H9 (cell line): Measurements from ENCODE around the gene NBEAL2. TPM values are rescaled to one million over a fixed set of nuclear protein-coding genes. Genes with fewer than 3 reads are reported as not detected.

Source experiments
- DNase-seq: peaks from one replicate; pipeline ENCODE4 v3.0.0-alpha.2; 2017
- H2AFZ ChIP-seq: one replicate; pipeline ENCODE4 v1.6.1; 2013; ENCODE audit warnings: mild to moderate bottlenecking, low read length, control low read depth, moderate library complexity
- H2AK5ac ChIP-seq: 2 replicates; pipeline ENCODE4 v1.6.1; 2013; ENCODE audit warnings: low read length, control low read depth, mixed read lengths; ENCODE audit not compliant: insufficient read length
- H2BK120ac ChIP-seq: one replicate; pipeline ENCODE4 v1.6.1; 2013; ENCODE audit warnings: low read depth, mild to moderate bottlenecking, low read length, control low read depth, inconsistent platforms; ENCODE audit not compliant: poor library complexity, severe bottlenecking
- H2BK12ac ChIP-seq: 2 replicates; pipeline ENCODE4 v1.6.1; 2013; ENCODE audit warnings: low read length, control low read depth, mixed read lengths, low read depth; ENCODE audit not compliant: insufficient read length
- H2BK15ac ChIP-seq: 2 replicates; pipeline ENCODE4 v1.6.1; 2013; ENCODE audit warnings: low read depth, low read length, control low read depth
- H2BK20ac ChIP-seq: one replicate; pipeline ENCODE4 v1.6.1; 2013; ENCODE audit warnings: low read depth, mild to moderate bottlenecking, low read length, control low read depth, inconsistent platforms; ENCODE audit not compliant: poor library complexity, severe bottlenecking
- H2BK5ac ChIP-seq: 2 replicates; pipeline ENCODE4 v1.6.1; 2013; ENCODE audit warnings: low read length, control low read depth, mixed read lengths; ENCODE audit not compliant: insufficient read length
- H3K14ac ChIP-seq: 2 replicates; pipeline ENCODE4 v1.6.1; 2013; ENCODE audit warnings: low read length, control low read depth; ENCODE audit not compliant: insufficient read depth
- H3K18ac ChIP-seq: 2 replicates; pipeline ENCODE4 v1.6.1; 2013; ENCODE audit warnings: low read depth, mild to moderate bottlenecking, mixed read lengths, low read length, control low read depth; ENCODE audit not compliant: insufficient read length
- H3K23ac ChIP-seq: 2 replicates; pipeline ENCODE4 v1.6.1; 2013; ENCODE audit warnings: low read length, control low read depth, mixed read lengths, low read depth; ENCODE audit not compliant: insufficient read length
- H3K23me2 ChIP-seq: 2 replicates; pipeline ENCODE4 v1.6.1; 2013; ENCODE audit warnings: low read depth, mild to moderate bottlenecking, mixed read lengths, low read length, control low read depth; ENCODE audit not compliant: insufficient read length, poor library complexity, severe bottlenecking
- H3K27ac ChIP-seq: 2 replicates; pipeline ENCODE4 v1.5.1; 2013; ENCODE audit warnings: low read length, control low read depth, mixed read lengths, low read depth; ENCODE audit not compliant: insufficient read length
- H3K27me3 ChIP-seq: 2 replicates; pipeline ENCODE4 v1.6.1; 2013; ENCODE audit warnings: low read length, control low read depth, inconsistent platforms; ENCODE audit not compliant: insufficient read depth
- H3K4ac ChIP-seq: 2 replicates; pipeline ENCODE4 v1.6.1; 2013; ENCODE audit warnings: low read depth, mild to moderate bottlenecking, control low read depth, inconsistent platforms, low read length, moderate library complexity
- H3K4me1 ChIP-seq: 2 replicates; pipeline ENCODE4 v1.6.1; 2013; ENCODE audit warnings: low read length, control low read depth, inconsistent platforms; ENCODE audit not compliant: insufficient read depth
- H3K4me2 ChIP-seq: 2 replicates; pipeline ENCODE4 v1.6.1; 2013; ENCODE audit warnings: low read length, control low read depth, mixed read lengths; ENCODE audit not compliant: insufficient read length, insufficient read depth
- H3K56ac ChIP-seq: 2 replicates; pipeline ENCODE4 v1.6.1; 2013; ENCODE audit warnings: low read depth, mild to moderate bottlenecking, mixed read lengths, low read length, control low read depth; ENCODE audit not compliant: insufficient read length
- H3K79me1 ChIP-seq: 2 replicates; pipeline ENCODE4 v1.6.1; 2013; ENCODE audit warnings: low read depth, mild to moderate bottlenecking, moderate library complexity, low read length, control low read depth, inconsistent platforms; ENCODE audit not compliant: insufficient read depth, poor library complexity, severe bottlenecking
- H3K79me2 ChIP-seq: 2 replicates; pipeline ENCODE4 v1.6.1; 2013; ENCODE audit warnings: low read length, control low read depth, inconsistent platforms; ENCODE audit not compliant: insufficient read depth
- H3K9ac ChIP-seq: 2 replicates; pipeline ENCODE4 v1.6.1; 2013; ENCODE audit warnings: low read length, control low read depth, mixed read lengths; ENCODE audit not compliant: insufficient read length; ENCODE audit errors: extremely low read depth
- H3K9me3 ChIP-seq: one replicate; pipeline ENCODE4 v1.6.1; 2013; ENCODE audit warnings: low read depth, low read length, inconsistent platforms; ENCODE audit not compliant: control insufficient read depth
- H3T11ph ChIP-seq: one replicate; pipeline ENCODE4 v1.6.1; 2013; ENCODE audit warnings: mild to moderate bottlenecking, low read length, control low read depth, inconsistent platforms
- H4K20me1 ChIP-seq: one replicate; pipeline ENCODE4 v1.6.1; 2013; ENCODE audit not compliant: control insufficient read depth, insufficient read length, insufficient read depth
- H4K5ac ChIP-seq: 2 replicates; pipeline ENCODE4 v1.6.1; 2013; ENCODE audit warnings: low read depth, mild to moderate bottlenecking, mixed read lengths, low read length, control low read depth; ENCODE audit not compliant: insufficient read length
- H4K8ac ChIP-seq: replicated peaks from 2 replicates; pipeline ENCODE4 v1.6.1; 2013; ENCODE audit warnings: low read length, control low read depth, mixed read lengths, low read depth; ENCODE audit not compliant: insufficient read length
- H4K91ac ChIP-seq: 2 replicates; pipeline ENCODE4 v1.6.1; 2013; ENCODE audit warnings: low read depth, mild to moderate bottlenecking, moderate library complexity, mixed read lengths, low read length, control low read depth; ENCODE audit not compliant: insufficient read length
- H3K27ac Mint-ChIP-seq, 3 experiments: 2 replicates in 2 of 3; 3 replicates in 1 of 3; pipeline ENCODE4 v1.8.0; 2020 to 2021; ENCODE audit warnings: mixed read lengths in 3 of 3, mild to moderate bottlenecking in 1 of 3, moderate library complexity in 1 of 3
- H3K27me3 Mint-ChIP-seq: 2 replicates; pipeline ENCODE4 v1.8.0; 2021; ENCODE audit warnings: low read depth, mild to moderate bottlenecking, moderate library complexity, mixed read lengths
- H3K36me3 Mint-ChIP-seq, 3 experiments: 2 replicates in 2 of 3; 3 replicates in 1 of 3; pipeline ENCODE4 v1.8.0; 2020 to 2021; ENCODE audit warnings: low read depth in 3 of 3, mixed read lengths in 3 of 3; ENCODE audit not compliant: insufficient read depth in 1 of 3
- H3K4me1 Mint-ChIP-seq, 2 experiments: 2 replicates each; pipeline ENCODE4 v1.8.0; 2020; ENCODE audit warnings: mixed read lengths in 2 of 2
- H3K4me3 Mint-ChIP-seq, 2 experiments: 2 replicates in 1 of 2; 3 replicates in 1 of 2; pipeline ENCODE4 v1.8.0; 2020 to 2021; ENCODE audit warnings: mild to moderate bottlenecking in 2 of 2, mixed read lengths in 2 of 2, moderate library complexity in 1 of 2
- H3K9me3 Mint-ChIP-seq, 2 experiments: 2 replicates in 1 of 2; 3 replicates in 1 of 2; pipeline ENCODE4 v1.8.0; 2020; ENCODE audit warnings: mild to moderate bottlenecking in 2 of 2, mixed read lengths in 2 of 2, moderate library complexity in 1 of 2
- CTCF ChIP-seq: fragments of 200-600 bp; sonication (generic); conservative IDR thresholded peaks from 3 replicates; pipeline ENCODE4 v1.8.0; 2021; ENCODE audit warnings: antibody characterized with exemption, mild to moderate bottlenecking
- WGBS: extraction: QIAGEN DNeasy Blood & Tissue Kit; methylation state at CpG from one replicate; pipeline ENCODE4 v1.1.7; 2013; ENCODE audit warnings: missing lambda C conversion rate, low lambda C conversion rate, mixed read lengths; ENCODE audit not compliant: insufficient read length; ENCODE audit errors: extremely low coverage; 5-methylcytosine and 5-hydroxymethylcytosine counted together
- total RNA-seq: library from RNA; stranded (reverse); gene quantifications from 2 replicates; pipeline ENCODE4 v1.2.1, GENCODE V29; 2021

Gene NBEAL2
- total RNA-seq, 1 experiment from 2014 or later = 52.1 TPM

GRCh38 chr3:46946416-46946815 lies 33.0 kb upstream of the NBEAL2 start:
- H3K4me3 Mint-ChIP-seq = no peak overlapping the region; a peak in 1 of 5 replicates
- H3K36me3 Mint-ChIP-seq = peaks cover 6 to 23% (median 17%) of the 10 kb centered on the region in 3 experiments
- H2BK120ac ChIP-seq = no peak overlapping the region
- H2BK20ac ChIP-seq = no peak overlapping the region
- H3K23me2 ChIP-seq = no peaks in the 10 kb centered on the region
- H2AK5ac ChIP-seq = no peak overlapping the region
- no peak for TF ChIP-seq CTCF
- H2BK12ac ChIP-seq = no peak overlapping the region
- H3K18ac ChIP-seq = no peak overlapping the region
- H3K4me1 Mint-ChIP-seq = peaks cover 50 to 65% of the 10 kb centered on the region in 2 experiments
- no peak overlapping the region for H4K5ac ChIP-seq
- no CpG with 5 or more reads among the region's 6 CpGs for WGBS
- H2AFZ ChIP-seq = no peak overlapping the region
- H3K79me2 ChIP-seq = peaks cover 25% of the 10 kb centered on the region; the same call in 1 of the 2 replicates
- H3K4ac ChIP-seq = no peak overlapping the region
- H4K91ac ChIP-seq = no peak overlapping the region
- H2BK5ac ChIP-seq = no peak overlapping the region
- H3K23ac ChIP-seq = no peak overlapping the region
- no peak overlapping the region for H3K4me2 ChIP-seq
- H3K9me3 ChIP-seq = no peaks in the 10 kb centered on the region
- peaks cover 2% of the 10 kb centered on the region for H4K20me1 ChIP-seq
- no peak overlapping the region for H3T11ph ChIP-seq
- no peak overlapping the region for H3K56ac ChIP-seq
- no peak overlapping the region for H4K8ac ChIP-seq
- peaks cover 5% of the 10 kb centered on the region; the same call in 1 of the 2 replicates for H3K4me1 ChIP-seq
- no peak overlapping the region for H3K27ac Mint-ChIP-seq
- H3K9me3 Mint-ChIP-seq = no peaks in the 10 kb centered on the region; a peak in 1 of 5 replicates
- H3K79me1 ChIP-seq = peaks cover 13% of the 10 kb centered on the region
- no peak for DNase-seq
- H2BK15ac ChIP-seq = no peak overlapping the region
- no peaks in the 10 kb centered on the region for H3K27me3 ChIP-seq
- no peak overlapping the region for H3K9ac ChIP-seq
- H3K27ac ChIP-seq = no peak overlapping the region
- H3K14ac ChIP-seq = no peak overlapping the region
- H3K27me3 Mint-ChIP-seq = no peaks in the 10 kb centered on the region
